HepG2 (cell line): ENCODE results near the gene LAPTM4A. TPM values are rescaled to one million over a fixed set of nuclear protein-coding genes. Genes with fewer than 3 reads are reported as not detected.

Experiments
- ATF7 ChIP-seq, 2 experiments: fragments of 450-650 bp in 1 of 2; sonication (generic) in 1 of 2; formaldehyde crosslinking in 1 of 2; IDR thresholded peaks; 2 replicates each; pipeline versions ENCODE4 v1.4.0 to v1.6.1; 2016 to 2020; ENCODE audit warnings: antibody characterized with exemption in 1 of 2, mild to moderate bottlenecking in 1 of 2, missing genetic modification reagents in 1 of 2
- ESRRA ChIP-seq: sonication (generic); formaldehyde crosslinking; IDR thresholded peaks from 2 replicates; pipeline ENCODE4 v1.5.1; 2020; ENCODE audit warnings: mild to moderate bottlenecking, low read depth, missing genetic modification reagents
- FOXM1 ChIP-seq: sonication (generic); formaldehyde crosslinking; IDR thresholded peaks from 2 replicates; pipeline ENCODE4 v1.5.0; 2020; ENCODE audit warnings: missing genetic modification reagents
- GFI1 ChIP-seq: sonication (generic); formaldehyde crosslinking; IDR thresholded peaks from 2 replicates; pipeline ENCODE4 v1.5.0; 2020; ENCODE audit warnings: missing genetic modification reagents, mild to moderate bottlenecking, borderline replicate concordance
- HMGA1 ChIP-seq: sonication (generic); formaldehyde crosslinking; conservative IDR thresholded peaks from 2 replicates; pipeline ENCODE4 v1.4.0; 2020; ENCODE audit warnings: missing genetic modification reagents
- MXI1 ChIP-seq: IDR thresholded peaks from 3 replicates; pipeline ENCODE4 v1.6.1; 2012; ENCODE audit warnings: low read depth, low read length, inconsistent platforms, borderline replicate concordance
- PHF8 ChIP-seq: sonication (generic); formaldehyde crosslinking; IDR thresholded peaks from 2 replicates; pipeline ENCODE4 v1.5.0; 2020; ENCODE audit warnings: missing genetic modification reagents
- REL ChIP-seq: sonication (generic); formaldehyde crosslinking; conservative IDR thresholded peaks from 2 replicates; pipeline ENCODE4 v1.8.0; 2022; ENCODE audit warnings: mild to moderate bottlenecking, missing genetic modification reagents, moderate library complexity
- RXRA ChIP-seq: sonication (generic); formaldehyde crosslinking; IDR thresholded peaks from 2 replicates; pipeline ENCODE4 v1.5.1; 2020; ENCODE audit warnings: missing genetic modification reagents
- SMARCE1 ChIP-seq: fragments of 450-650 bp; IDR thresholded peaks from 2 replicates; pipeline ENCODE4 v1.6.1; 2017; ENCODE audit warnings: borderline replicate concordance
- ZFAT ChIP-seq: sonication (generic); formaldehyde crosslinking; conservative IDR thresholded peaks from 2 replicates; pipeline ENCODE4 v1.8.1; 2023; ENCODE audit warnings: missing genetic modification reagents, inconsistent platforms
- ZNF235 ChIP-seq: sonication (generic); formaldehyde crosslinking; IDR thresholded peaks from 2 replicates; pipeline ENCODE4 v1.8.1; 2023; ENCODE audit warnings: mild to moderate bottlenecking, missing genetic modification reagents, borderline replicate concordance
- ZNF850 ChIP-seq: sonication (generic); formaldehyde crosslinking; conservative IDR thresholded peaks from 2 replicates; pipeline ENCODE4 v1.9.0; 2021; ENCODE audit warnings: mild to moderate bottlenecking, missing genetic modification reagents
- ZZZ3 ChIP-seq: sonication (generic); formaldehyde crosslinking; IDR thresholded peaks from 2 replicates; pipeline ENCODE4 v1.4.0; 2020; ENCODE audit warnings: missing genetic modification reagents, mild to moderate bottlenecking, borderline replicate concordance
- polyA plus RNA-seq, 8 experiments: library from polyadenylated mRNA; depleted of rRNA in 3 of 8; stranded (reverse) in 7 of 8; unstranded in 1 of 8; fragments of >200 nt; fragmentation: Illumina TruSeq in 4 of 8; extraction: Trizol in 4 of 8; gene quantifications; 2 replicates each; pipeline versions ENCODE4 v1.2.1 to v1.2.3, GENCODE V29; 2011 to 2016; ENCODE audit warnings: low read depth in 4 of 8, missing spikeins in 1 of 8, mixed read lengths in 1 of 8; ENCODE audit not compliant: insufficient read depth in 1 of 8
- total RNA-seq, 5 experiments: library from RNA; depleted of rRNA; stranded (reverse); fragments of >200 nt; fragmentation: Illumina TruSeq; extraction: Trizol; gene quantifications; 2 replicates each; pipeline ENCODE4 v1.2.3, GENCODE V29; 2016; ENCODE audit warnings: low read depth in 1 of 5
- TF ChIP-seq, protein P1 (sequence below): sonication (generic); formaldehyde crosslinking; IDR thresholded peaks from 2 replicates; pipeline ENCODE4 v1.4.0; 2020; ENCODE audit warnings: missing genetic modification reagents
- TF ChIP-seq, protein P2 (sequence below): sonication (generic); formaldehyde crosslinking; conservative IDR thresholded peaks from 2 replicates; pipeline ENCODE4 v1.4.0; 2020; ENCODE audit warnings: mild to moderate bottlenecking, missing genetic modification reagents, moderate library complexity
- TF ChIP-seq, protein P3 (sequence below): sonication (generic); formaldehyde crosslinking; IDR thresholded peaks from 2 replicates; pipeline ENCODE4 v1.9.0; 2021; ENCODE audit warnings: missing genetic modification reagents, borderline replicate concordance
- TF ChIP-seq, protein P4 (sequence below): fragments of 450-650 bp; IDR thresholded peaks from 2 replicates; pipeline ENCODE4 v1.6.1; 2017; ENCODE audit warnings: mild to moderate bottlenecking

Gene LAPTM4A
- total and polyA plus RNA-seq, 2 of the 13 experiments (the other 11 are each of a cell fraction or from before 2014, with no cell fraction given), result 116 to 558 TPM

DNA sequence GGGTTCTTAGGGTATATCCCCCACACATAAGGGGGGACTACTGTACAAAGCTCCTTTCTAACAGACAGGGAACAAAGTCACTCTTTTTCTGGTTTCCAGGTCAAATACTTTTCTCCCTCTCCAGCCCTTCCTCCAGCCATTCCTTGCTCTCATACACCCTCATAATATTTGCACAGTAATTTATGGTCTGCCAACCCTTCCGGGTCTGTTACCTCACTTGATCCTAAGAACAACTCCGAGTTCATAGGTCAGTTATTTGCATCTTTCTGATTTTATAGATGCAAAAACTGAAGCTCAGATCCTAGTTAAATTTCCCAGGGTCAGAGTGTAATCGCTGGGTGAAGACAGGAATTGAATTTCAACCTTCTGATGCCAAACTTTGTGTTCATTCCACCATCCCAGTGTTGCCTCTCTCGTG is 24.2 kb downstream of the LAPTM4A start (continued):
- TF ChIP-seq, protein P1, sequence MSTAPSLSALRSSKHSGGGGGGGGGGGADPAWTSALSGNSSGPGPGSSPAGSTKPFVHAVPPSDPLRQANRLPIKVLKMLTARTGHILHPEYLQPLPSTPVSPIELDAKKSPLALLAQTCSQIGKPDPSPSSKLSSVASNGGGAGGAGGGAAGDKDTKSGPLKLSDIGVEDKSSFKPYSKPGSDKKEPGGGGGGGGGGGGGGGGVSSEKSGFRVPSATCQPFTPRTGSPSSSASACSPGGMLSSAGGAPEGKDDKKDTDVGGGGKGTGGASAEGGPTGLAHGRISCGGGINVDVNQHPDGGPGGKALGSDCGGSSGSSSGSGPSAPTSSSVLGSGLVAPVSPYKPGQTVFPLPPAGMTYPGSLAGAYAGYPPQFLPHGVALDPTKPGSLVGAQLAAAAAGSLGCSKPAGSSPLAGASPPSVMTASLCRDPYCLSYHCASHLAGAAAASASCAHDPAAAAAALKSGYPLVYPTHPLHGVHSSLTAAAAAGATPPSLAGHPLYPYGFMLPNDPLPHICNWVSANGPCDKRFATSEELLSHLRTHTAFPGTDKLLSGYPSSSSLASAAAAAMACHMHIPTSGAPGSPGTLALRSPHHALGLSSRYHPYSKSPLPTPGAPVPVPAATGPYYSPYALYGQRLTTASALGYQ (CRISPR knock-in tag), result peak; percentile 67
- TF ChIP-seq ZFAT (CRISPR knock-in tag), result no peak
- peak; percentile 91 for TF ChIP-seq GFI1 (CRISPR knock-in tag)
- TF ChIP-seq RXRA (CRISPR knock-in tag), result peak; percentile 77; the same call in 1 of the 2 replicates
- no peak for TF ChIP-seq ATF7 (IDR thresholded peaks at IDR 0.05)
- TF ChIP-seq ATF7 (CRISPR knock-in tag; IDR thresholded peaks at IDR 0.05), result no peak
- no peak for TF ChIP-seq SMARCE1
- TF ChIP-seq PHF8 (CRISPR knock-in tag), result no peak
- no peak for TF ChIP-seq REL (CRISPR knock-in tag)
- no peak for TF ChIP-seq ZNF235 (CRISPR knock-in tag)
- 0 out of 3 replicates have a peak, but pooled peaks have one; percentile 10 for TF ChIP-seq MXI1
- TF ChIP-seq FOXM1 (CRISPR knock-in tag), result no peak
- TF ChIP-seq, protein P2, sequence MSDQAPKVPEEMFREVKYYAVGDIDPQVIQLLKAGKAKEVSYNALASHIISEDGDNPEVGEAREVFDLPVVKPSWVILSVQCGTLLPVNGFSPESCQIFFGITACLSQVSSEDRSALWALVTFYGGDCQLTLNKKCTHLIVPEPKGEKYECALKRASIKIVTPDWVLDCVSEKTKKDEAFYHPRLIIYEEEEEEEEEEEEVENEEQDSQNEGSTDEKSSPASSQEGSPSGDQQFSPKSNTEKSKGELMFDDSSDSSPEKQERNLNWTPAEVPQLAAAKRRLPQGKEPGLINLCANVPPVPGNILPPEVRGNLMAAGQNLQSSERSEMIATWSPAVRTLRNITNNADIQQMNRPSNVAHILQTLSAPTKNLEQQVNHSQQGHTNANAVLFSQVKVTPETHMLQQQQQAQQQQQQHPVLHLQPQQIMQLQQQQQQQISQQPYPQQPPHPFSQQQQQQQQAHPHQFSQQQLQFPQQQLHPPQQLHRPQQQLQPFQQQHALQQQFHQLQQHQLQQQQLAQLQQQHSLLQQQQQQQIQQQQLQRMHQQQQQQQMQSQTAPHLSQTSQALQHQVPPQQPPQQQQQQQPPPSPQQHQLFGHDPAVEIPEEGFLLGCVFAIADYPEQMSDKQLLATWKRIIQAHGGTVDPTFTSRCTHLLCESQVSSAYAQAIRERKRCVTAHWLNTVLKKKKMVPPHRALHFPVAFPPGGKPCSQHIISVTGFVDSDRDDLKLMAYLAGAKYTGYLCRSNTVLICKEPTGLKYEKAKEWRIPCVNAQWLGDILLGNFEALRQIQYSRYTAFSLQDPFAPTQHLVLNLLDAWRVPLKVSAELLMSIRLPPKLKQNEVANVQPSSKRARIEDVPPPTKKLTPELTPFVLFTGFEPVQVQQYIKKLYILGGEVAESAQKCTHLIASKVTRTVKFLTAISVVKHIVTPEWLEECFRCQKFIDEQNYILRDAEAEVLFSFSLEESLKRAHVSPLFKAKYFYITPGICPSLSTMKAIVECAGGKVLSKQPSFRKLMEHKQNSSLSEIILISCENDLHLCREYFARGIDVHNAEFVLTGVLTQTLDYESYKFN, result peak; percentile 84
- TF ChIP-seq, protein P3, sequence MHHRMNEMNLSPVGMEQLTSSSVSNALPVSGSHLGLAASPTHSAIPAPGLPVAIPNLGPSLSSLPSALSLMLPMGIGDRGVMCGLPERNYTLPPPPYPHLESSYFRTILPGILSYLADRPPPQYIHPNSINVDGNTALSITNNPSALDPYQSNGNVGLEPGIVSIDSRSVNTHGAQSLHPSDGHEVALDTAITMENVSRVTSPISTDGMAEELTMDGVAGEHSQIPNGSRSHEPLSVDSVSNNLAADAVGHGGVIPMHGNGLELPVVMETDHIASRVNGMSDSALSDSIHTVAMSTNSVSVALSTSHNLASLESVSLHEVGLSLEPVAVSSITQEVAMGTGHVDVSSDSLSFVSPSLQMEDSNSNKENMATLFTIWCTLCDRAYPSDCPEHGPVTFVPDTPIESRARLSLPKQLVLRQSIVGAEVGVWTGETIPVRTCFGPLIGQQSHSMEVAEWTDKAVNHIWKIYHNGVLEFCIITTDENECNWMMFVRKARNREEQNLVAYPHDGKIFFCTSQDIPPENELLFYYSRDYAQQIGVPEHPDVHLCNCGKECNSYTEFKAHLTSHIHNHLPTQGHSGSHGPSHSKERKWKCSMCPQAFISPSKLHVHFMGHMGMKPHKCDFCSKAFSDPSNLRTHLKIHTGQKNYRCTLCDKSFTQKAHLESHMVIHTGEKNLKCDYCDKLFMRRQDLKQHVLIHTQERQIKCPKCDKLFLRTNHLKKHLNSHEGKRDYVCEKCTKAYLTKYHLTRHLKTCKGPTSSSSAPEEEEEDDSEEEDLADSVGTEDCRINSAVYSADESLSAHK (CRISPR knock-in tag), result no peak
- 0 out of 2 replicates have a peak, but pooled peaks have one; percentile 21 for TF ChIP-seq ESRRA (CRISPR knock-in tag)
- TF ChIP-seq ZZZ3 (CRISPR knock-in tag), result no peak
- TF ChIP-seq, protein P4, sequence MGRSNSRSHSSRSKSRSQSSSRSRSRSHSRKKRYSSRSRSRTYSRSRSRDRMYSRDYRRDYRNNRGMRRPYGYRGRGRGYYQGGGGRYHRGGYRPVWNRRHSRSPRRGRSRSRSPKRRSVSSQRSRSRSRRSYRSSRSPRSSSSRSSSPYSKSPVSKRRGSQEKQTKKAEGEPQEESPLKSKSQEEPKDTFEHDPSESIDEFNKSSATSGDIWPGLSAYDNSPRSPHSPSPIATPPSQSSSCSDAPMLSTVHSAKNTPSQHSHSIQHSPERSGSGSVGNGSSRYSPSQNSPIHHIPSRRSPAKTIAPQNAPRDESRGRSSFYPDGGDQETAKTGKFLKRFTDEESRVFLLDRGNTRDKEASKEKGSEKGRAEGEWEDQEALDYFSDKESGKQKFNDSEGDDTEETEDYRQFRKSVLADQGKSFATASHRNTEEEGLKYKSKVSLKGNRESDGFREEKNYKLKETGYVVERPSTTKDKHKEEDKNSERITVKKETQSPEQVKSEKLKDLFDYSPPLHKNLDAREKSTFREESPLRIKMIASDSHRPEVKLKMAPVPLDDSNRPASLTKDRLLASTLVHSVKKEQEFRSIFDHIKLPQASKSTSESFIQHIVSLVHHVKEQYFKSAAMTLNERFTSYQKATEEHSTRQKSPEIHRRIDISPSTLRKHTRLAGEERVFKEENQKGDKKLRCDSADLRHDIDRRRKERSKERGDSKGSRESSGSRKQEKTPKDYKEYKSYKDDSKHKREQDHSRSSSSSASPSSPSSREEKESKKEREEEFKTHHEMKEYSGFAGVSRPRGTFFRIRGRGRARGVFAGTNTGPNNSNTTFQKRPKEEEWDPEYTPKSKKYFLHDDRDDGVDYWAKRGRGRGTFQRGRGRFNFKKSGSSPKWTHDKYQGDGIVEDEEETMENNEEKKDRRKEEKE, result no peak
- TF ChIP-seq ZNF850 (CRISPR knock-in tag), result no peak
- TF ChIP-seq HMGA1, result no peak
